Endodermal cell (in vitro differentiated cells): ENCODE results near the gene LSP1. TPM values are rescaled to one million over a fixed set of nuclear protein-coding genes. Genes with fewer than 3 reads are reported as not detected.

Source experiments
- DNase-seq: peaks from one replicate; pipeline ENCODE4 v3.0.0-alpha.2; 2017
- H3K27ac ChIP-seq: 2 replicates; pipeline ENCODE4 v1.5.1; 2013; ENCODE audit warnings: mild to moderate bottlenecking, low read depth, low read length, moderate library complexity
- H3K27me3 ChIP-seq: 2 replicates; pipeline ENCODE4 v1.6.1; 2013; ENCODE audit warnings: mild to moderate bottlenecking, low read length, moderate library complexity; ENCODE audit not compliant: insufficient read depth, control insufficient read depth, poor library complexity, severe bottlenecking
- H3K36me3 ChIP-seq: 2 replicates; pipeline ENCODE4 v1.7.0; 2013; ENCODE audit warnings: mild to moderate bottlenecking, low read length, moderate library complexity; ENCODE audit not compliant: control insufficient read depth, insufficient read depth
- H3K4me1 ChIP-seq: one replicate; pipeline ENCODE4 v1.7.0; 2013; ENCODE audit warnings: low read length; ENCODE audit not compliant: control insufficient read depth, insufficient read depth
- H3K4me3 ChIP-seq: 2 replicates; pipeline ENCODE4 v1.5.1; 2013; ENCODE audit warnings: mild to moderate bottlenecking, low read length, moderate library complexity
- H3K9ac ChIP-seq: 2 replicates; pipeline ENCODE4 v1.6.1; 2013; ENCODE audit warnings: mild to moderate bottlenecking, low read length, moderate library complexity; ENCODE audit not compliant: poor library complexity, severe bottlenecking; ENCODE audit errors: extremely low read depth
- H3K9me3 ChIP-seq: 2 replicates; pipeline ENCODE4 v1.6.1; 2013; ENCODE audit warnings: mild to moderate bottlenecking, low read length, moderate library complexity; ENCODE audit not compliant: control insufficient read depth
- H3K27ac Mint-ChIP-seq: 2 replicates; pipeline ENCODE4 v1.8.0; 2020; ENCODE audit warnings: mixed read lengths
- H3K27me3 Mint-ChIP-seq: 2 replicates; pipeline ENCODE4 v1.8.0; 2021; ENCODE audit warnings: mild to moderate bottlenecking, mixed read lengths; ENCODE audit not compliant: insufficient read depth
- H3K36me3 Mint-ChIP-seq: 2 replicates; pipeline ENCODE4 v1.8.0; 2020; ENCODE audit warnings: low read depth, mixed read lengths
- H3K4me1 Mint-ChIP-seq: 2 replicates; pipeline ENCODE4 v1.8.0; 2020; ENCODE audit warnings: mixed read lengths
- H3K4me3 Mint-ChIP-seq: 2 replicates; pipeline ENCODE4 v1.8.0; 2020; ENCODE audit warnings: mild to moderate bottlenecking, moderate library complexity, mixed read lengths
- H3K9me3 Mint-ChIP-seq: 2 replicates; pipeline ENCODE4 v1.8.0; 2020; ENCODE audit warnings: mild to moderate bottlenecking, mixed read lengths
- WGBS, 2 experiments: methylation state at CpG; one replicate each; pipeline versions ENCODE4 v1.1.5 to v1.1.7; 2013; ENCODE audit warnings: missing lambda C conversion rate in 2 of 2, mixed read lengths in 1 of 2; ENCODE audit not compliant: insufficient coverage in 1 of 2, insufficient read length in 1 of 2; 5-methylcytosine and 5-hydroxymethylcytosine counted together
- total RNA-seq, 2 donors: library from RNA; stranded (reverse); fragmentation: NEBNext Ultra II Directional in 1 of 2; extraction: Animal tissue kit (Norgen Biotek cat#: 25700) in 1 of 2; gene quantifications; 2 replicates in 1 of 2; 3 replicates in 1 of 2; pipeline ENCODE4 v1.2.1, GENCODE V29; 2021
- TF ChIP-seq, protein P1 (sequence below): fragments of 200-600 bp; sonication (generic); conservative IDR thresholded peaks from 2 replicates; pipeline ENCODE4 v1.5.0; 2021; ENCODE audit warnings: antibody characterized with exemption, mild to moderate bottlenecking

The LSP1 gene
- total RNA-seq, 2 donors from 2014 or later: not detected

GRCh38 chr11:1877211-1878136, 24.6 kb downstream of the LSP1 start:
- no peaks in the 10 kb centered on the region for H3K36me3 ChIP-seq
- H3K27me3 ChIP-seq: no peaks in the 10 kb centered on the region
- no peaks in the 10 kb centered on the region for H3K9me3 Mint-ChIP-seq
- no peaks in the 10 kb centered on the region for H3K4me1 ChIP-seq
- H3K4me3 ChIP-seq: no peak overlapping the region
- no peak overlapping the region for H3K4me3 Mint-ChIP-seq
- TF ChIP-seq, protein P1, sequence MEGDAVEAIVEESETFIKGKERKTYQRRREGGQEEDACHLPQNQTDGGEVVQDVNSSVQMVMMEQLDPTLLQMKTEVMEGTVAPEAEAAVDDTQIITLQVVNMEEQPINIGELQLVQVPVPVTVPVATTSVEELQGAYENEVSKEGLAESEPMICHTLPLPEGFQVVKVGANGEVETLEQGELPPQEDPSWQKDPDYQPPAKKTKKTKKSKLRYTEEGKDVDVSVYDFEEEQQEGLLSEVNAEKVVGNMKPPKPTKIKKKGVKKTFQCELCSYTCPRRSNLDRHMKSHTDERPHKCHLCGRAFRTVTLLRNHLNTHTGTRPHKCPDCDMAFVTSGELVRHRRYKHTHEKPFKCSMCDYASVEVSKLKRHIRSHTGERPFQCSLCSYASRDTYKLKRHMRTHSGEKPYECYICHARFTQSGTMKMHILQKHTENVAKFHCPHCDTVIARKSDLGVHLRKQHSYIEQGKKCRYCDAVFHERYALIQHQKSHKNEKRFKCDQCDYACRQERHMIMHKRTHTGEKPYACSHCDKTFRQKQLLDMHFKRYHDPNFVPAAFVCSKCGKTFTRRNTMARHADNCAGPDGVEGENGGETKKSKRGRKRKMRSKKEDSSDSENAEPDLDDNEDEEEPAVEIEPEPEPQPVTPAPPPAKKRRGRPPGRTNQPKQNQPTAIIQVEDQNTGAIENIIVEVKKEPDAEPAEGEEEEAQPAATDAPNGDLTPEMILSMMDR: no peak
- 89 to 92% methylated on average over 26 to 33 of the region's 33 CpGs for WGBS, 2 experiments
- no peak overlapping the region for H3K9ac ChIP-seq
- H3K27ac ChIP-seq: no peak overlapping the region
- no peak overlapping the region for H3K27ac Mint-ChIP-seq
- H3K36me3 Mint-ChIP-seq: no peaks in the 10 kb centered on the region
- H3K27me3 Mint-ChIP-seq: no peaks in the 10 kb centered on the region
- no peaks in the 10 kb centered on the region for H3K9me3 ChIP-seq
- no peaks in the 10 kb centered on the region for H3K4me1 Mint-ChIP-seq
- DNase-seq: no peak

GRCh38 chr11:1878137-1879031, 25.5 kb downstream of the LSP1 start:
- Mint-ChIP-seq H3K27me3 (no peaks in the 10 kb centered on the region), H3K9me3 (no peaks in the 10 kb centered on the region), H3K4me3 (no peak overlapping the region), H3K4me1 (no peaks in the 10 kb centered on the region), H3K36me3 (no peaks in the 10 kb centered on the region), H3K27ac (no peak overlapping the region)
- Histone ChIP-seq H3K4me1 (no peaks in the 10 kb centered on the region), H3K36me3 (no peaks in the 10 kb centered on the region), H3K4me3 (no peak overlapping the region), H3K9me3 (no peaks in the 10 kb centered on the region), H3K27ac (no peak overlapping the region), H3K9ac (no peak overlapping the region), H3K27me3 (no peaks in the 10 kb centered on the region)
- DNase-seq: no peak
- 88 to 95% methylated on average over 17 to 30 of the region's 30 CpGs for WGBS, 2 experiments
- TF ChIP-seq, protein P1: no peak

GRCh38 chr11:1879342-1879940, 26.6 kb downstream of the LSP1 start:
- no peaks in the 10 kb centered on the region for H3K9me3 Mint-ChIP-seq
- no peak overlapping the region for H3K27ac Mint-ChIP-seq
- no peaks in the 10 kb centered on the region for H3K4me1 Mint-ChIP-seq
- Histone ChIP-seq H3K27me3 (no peaks in the 10 kb centered on the region), H3K27ac (no peak overlapping the region), H3K4me1 (no peaks in the 10 kb centered on the region), H3K9me3 (no peaks in the 10 kb centered on the region), H3K9ac (no peak overlapping the region), H3K4me3 (no peak overlapping the region), H3K36me3 (no peaks in the 10 kb centered on the region)
- no peak overlapping the region for H3K4me3 Mint-ChIP-seq
- no peak for DNase-seq
- TF ChIP-seq, protein P1: no peak
- WGBS, 2 experiments: 83 to 92% methylated on average over 3 to 13 of the region's 13 CpGs
- H3K36me3 Mint-ChIP-seq: no peaks in the 10 kb centered on the region
- H3K27me3 Mint-ChIP-seq: no peaks in the 10 kb centered on the region
